Testis (tissue), 3 donors: ENCODE results near the gene THADA. TPM values are rescaled to one million over a fixed set of nuclear protein-coding genes. Genes with fewer than 3 reads are reported as not detected.

Experiments
- DNase-seq: peaks from one replicate; pipeline ENCODE4 v3.0.0-alpha.2; 2019
- H3K27ac ChIP-seq, 2 donors: fragments of 200-600 bp; sonication (generic); one replicate each; pipeline ENCODE4 v1.5.1; 2019
- H3K27me3 ChIP-seq: fragments of 200-600 bp; sonication (generic); one replicate; pipeline ENCODE4 v1.5.1; 2019
- H3K36me3 ChIP-seq: fragments of 200-600 bp; sonication (generic); one replicate; pipeline ENCODE4 v1.5.1; 2017; ENCODE audit warnings: low read depth; ENCODE audit errors: missing control alignments
- H3K4me1 ChIP-seq: fragments of 200-600 bp; sonication (generic); one replicate; pipeline ENCODE4 v1.5.1; 2019
- H3K4me3 ChIP-seq, 2 donors: fragments of 200-600 bp; sonication (generic); one replicate each; pipeline ENCODE4 v1.5.1; 2017 to 2019
- H3K9me3 ChIP-seq: fragments of 200-600 bp; sonication (generic); one replicate; pipeline ENCODE4 v1.5.1; 2017
- POLR2A ChIP-seq: fragments of 450-650 bp; IDR thresholded peaks from one replicate; pipeline ENCODE4 v1.6.1; 2017; ENCODE audit warnings: antibody characterized with exemption, mild to moderate bottlenecking, moderate library complexity
- WGBS, 2 donors: methylation state at CpG; one replicate each; pipeline ENCODE4 v1.1.5; 2018; 5-methylcytosine and 5-hydroxymethylcytosine counted together
- intact Hi-C: fragments of 100-400 bp; cut with DNase I; formaldehyde crosslinking; loops from one replicate; pipeline ENCODE4 v1.15.1; 2023; ENCODE audit warnings: low total_unique reads
- polyA plus RNA-seq: library from polyadenylated mRNA; stranded (reverse); fragments of 350-450 nt; fragmentation: Illumina TruSeq; extraction: RNeasy Lipid Tissue Mini Kit (QIAGEN cat#74804); gene quantifications from one replicate; pipeline ENCODE4 v1.2.3, GENCODE V29; 2014; ENCODE audit warnings: low read depth, low replicate concordance; ENCODE audit not compliant: insufficient read depth
- total RNA-seq, 2 donors: library from RNA; depleted of rRNA; stranded (reverse); fragments of >200 nt; gene quantifications; one replicate each; pipeline ENCODE4 v1.2.3, GENCODE V29; 2016
- TF ChIP-seq, protein P1 (sequence below), 3 experiments: fragments of 450-650 bp in 2 of 3; fragments of 200-600 bp in 1 of 3; sonication (generic) in 1 of 3; IDR thresholded peaks; one replicate each; pipeline ENCODE4 v1.5.1; 2016 to 2019; ENCODE audit warnings: antibody characterized with exemption in 3 of 3, mild to moderate bottlenecking in 2 of 3, moderate library complexity in 1 of 3

The THADA gene
- total and polyA plus RNA-seq, 3 donors from 2014 or later, result 29.5 to 43.9 (median 39.5) TPM

DNA sequence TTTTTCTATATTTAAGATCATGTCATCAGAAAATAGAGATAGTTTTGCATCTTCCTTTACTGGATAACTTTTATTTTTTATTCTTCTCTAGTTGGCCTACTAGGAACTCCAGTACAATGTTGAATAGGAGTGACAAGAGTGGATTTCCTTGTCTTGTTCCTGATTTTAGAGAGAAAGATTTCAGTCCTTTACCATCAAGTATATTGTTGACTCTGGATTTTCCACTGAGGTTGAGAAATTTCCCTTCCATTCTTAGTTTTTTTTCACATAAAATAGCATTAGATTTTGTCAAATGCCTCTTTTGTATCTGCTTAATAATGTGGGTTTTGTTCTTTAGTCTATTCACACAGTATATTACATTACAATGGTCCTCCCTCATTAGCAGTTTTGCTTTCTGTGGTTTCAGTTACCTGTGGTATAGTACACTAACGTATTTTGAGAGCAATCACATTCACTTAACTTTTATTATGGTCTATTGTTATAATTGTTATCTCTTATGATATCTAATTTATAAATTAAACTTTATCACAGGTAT lies 105.5 kb downstream of the THADA start:
- no peak for DNase-seq
- TF ChIP-seq POLR2A, result no peak
- TF ChIP-seq, protein P1, sequence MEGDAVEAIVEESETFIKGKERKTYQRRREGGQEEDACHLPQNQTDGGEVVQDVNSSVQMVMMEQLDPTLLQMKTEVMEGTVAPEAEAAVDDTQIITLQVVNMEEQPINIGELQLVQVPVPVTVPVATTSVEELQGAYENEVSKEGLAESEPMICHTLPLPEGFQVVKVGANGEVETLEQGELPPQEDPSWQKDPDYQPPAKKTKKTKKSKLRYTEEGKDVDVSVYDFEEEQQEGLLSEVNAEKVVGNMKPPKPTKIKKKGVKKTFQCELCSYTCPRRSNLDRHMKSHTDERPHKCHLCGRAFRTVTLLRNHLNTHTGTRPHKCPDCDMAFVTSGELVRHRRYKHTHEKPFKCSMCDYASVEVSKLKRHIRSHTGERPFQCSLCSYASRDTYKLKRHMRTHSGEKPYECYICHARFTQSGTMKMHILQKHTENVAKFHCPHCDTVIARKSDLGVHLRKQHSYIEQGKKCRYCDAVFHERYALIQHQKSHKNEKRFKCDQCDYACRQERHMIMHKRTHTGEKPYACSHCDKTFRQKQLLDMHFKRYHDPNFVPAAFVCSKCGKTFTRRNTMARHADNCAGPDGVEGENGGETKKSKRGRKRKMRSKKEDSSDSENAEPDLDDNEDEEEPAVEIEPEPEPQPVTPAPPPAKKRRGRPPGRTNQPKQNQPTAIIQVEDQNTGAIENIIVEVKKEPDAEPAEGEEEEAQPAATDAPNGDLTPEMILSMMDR (IDR thresholded peaks at IDR 0.05), result no peak
- WGBS, 2 donors, result 88 to 93% methylated on average over 1 of the region's 1 CpG
- Histone ChIP-seq H3K36me3 (no peaks in the 10 kb centered on the region), H3K9me3 (no peaks in the 10 kb centered on the region), H3K4me1 (no peaks in the 10 kb centered on the region), H3K4me3 (no peak overlapping the region), H3K27ac (no peak overlapping the region), H3K27me3 (no peaks in the 10 kb centered on the region)
- intact Hi-C loops, result no loop called here

DNA sequence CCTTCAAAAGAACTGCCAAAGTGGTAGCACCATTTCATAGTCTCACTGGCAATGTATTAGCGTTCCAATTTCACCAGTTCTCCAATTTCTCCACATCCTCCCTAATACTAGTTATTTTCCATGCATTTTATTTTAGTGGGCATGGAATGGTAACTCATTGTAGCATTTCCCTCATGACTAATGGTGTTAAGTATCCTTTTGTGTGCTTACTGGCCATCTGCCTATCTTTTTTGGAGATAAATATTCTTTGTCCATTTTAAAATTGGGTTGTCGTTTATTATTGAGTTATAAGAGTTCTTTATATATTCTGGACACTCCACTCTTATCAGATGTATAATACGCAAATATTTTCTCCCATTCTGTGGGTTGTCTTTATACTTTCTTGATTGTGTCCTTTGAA lies 107.1 kb downstream of the THADA start:
- TF ChIP-seq POLR2A, result no peak
- TF ChIP-seq, protein P1 (IDR thresholded peaks at IDR 0.05), result no peak
- Histone ChIP-seq H3K4me1 (no peaks in the 10 kb centered on the region), H3K27ac (no peak overlapping the region), H3K27me3 (no peaks in the 10 kb centered on the region), H3K4me3 (no peak overlapping the region), H3K9me3 (no peaks in the 10 kb centered on the region), H3K36me3 (no peaks in the 10 kb centered on the region)
- intact Hi-C loops, result loop anchor here (10.0 kb wide), 2 partner anchors 264 to 514 kb away; partner anchors contain the start of gene ZFP36L2
- 78 to 79% methylated on average over 3 of the region's 3 CpGs for WGBS, 2 donors
- DNase-seq, result no peak

DNA sequence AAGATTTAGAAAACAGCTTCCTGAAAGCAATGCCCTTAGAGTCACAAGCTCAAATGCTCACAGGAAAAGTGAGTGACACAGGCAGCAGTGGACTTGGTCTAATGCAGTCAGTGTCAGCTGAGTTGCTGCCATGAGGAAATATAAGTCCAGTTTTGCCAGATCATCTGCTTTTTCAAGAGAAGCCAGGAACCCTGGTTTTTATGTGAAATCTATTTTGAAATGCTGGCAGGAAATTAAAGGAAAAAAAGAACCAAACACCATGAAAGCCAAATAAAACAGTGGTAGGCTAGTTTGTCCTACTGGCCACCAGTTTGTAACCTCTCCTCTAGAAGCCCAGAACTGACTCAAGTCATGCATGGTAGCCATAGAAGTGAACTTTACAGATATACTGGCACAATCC lies 109.2 kb downstream of the THADA start:
- peak overlapping the region in 1 of 2 donors; percentile 5 for H3K27ac ChIP-seq
- H3K36me3 ChIP-seq, result no peaks in the 10 kb centered on the region
- H3K9me3 ChIP-seq, result no peaks in the 10 kb centered on the region
- peaks cover 15% of the 10 kb centered on the region for H3K4me1 ChIP-seq
- H3K27me3 ChIP-seq, result no peaks in the 10 kb centered on the region
- no peak for TF ChIP-seq POLR2A
- TF ChIP-seq, protein P1 (IDR thresholded peaks at IDR 0.05), result no peak
- intact Hi-C loops, result loop anchor here (10.0 kb wide), 2 partner anchors 262 to 512 kb away; partner anchors contain the start of gene ZFP36L2
- no peak overlapping the region for H3K4me3 ChIP-seq
- peak; percentile 37 for DNase-seq

DNA sequence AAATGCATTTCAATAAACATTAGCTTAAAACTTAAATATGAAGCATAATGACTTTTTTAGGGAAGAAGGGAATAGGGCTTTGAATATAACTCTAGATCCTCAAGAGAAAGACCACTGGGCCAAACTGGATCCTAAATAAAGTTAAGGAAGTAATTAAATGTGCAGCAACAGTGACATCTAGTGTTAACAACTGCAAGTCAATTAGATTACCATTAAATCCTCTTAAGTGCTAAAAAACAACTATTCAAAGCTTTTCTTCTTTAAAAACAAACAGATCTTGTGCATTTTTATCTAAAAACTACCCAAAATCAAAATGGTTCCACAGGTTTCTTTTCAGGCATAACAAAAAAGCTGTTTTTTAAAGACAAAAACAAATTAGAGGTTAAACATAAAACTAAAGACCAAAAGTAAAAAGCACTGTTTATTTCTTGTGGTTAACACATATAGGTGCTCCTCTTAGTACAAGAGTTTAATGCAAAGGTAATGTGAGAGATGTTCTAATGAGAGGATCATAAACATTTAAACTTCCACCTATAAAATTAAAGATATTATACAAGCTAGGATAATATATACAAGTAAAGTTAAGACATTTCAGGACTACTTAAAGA lies 111.4 kb downstream of the THADA start:
- H3K36me3 ChIP-seq, result no peaks in the 10 kb centered on the region
- H3K27me3 ChIP-seq, result no peaks in the 10 kb centered on the region
- DNase-seq, result no peak
- no peaks in the 10 kb centered on the region for H3K9me3 ChIP-seq
- H3K4me3 ChIP-seq, result no peak overlapping the region
- H3K4me1 ChIP-seq, result peaks cover 15% of the 10 kb centered on the region
- intact Hi-C loops, result loop anchor here (10.0 kb wide), 2 partner anchors 260 to 510 kb away; partner anchors contain the start of gene ZFP36L2
- H3K27ac ChIP-seq, result peak overlapping the region in 1 of 2 donors; percentile 21
- TF ChIP-seq POLR2A, result no peak
- TF ChIP-seq, protein P1 (IDR thresholded peaks at IDR 0.05), result peak; percentile 43 to 60 (median 57)
